Epithelial cell of prostate (primary cell): ENCODE measurements around the gene CTTN.

Experiments used
- DNase-seq: peaks from one replicate; pipeline ENCODE4 v3.0.0-alpha.2; 2011; ENCODE audit warnings: low read depth, low spot score
- H3K27ac ChIP-seq: fragments of 450-650 bp; 2 replicates; pipeline ENCODE4 v1.5.1; 2017; ENCODE audit warnings: mild to moderate bottlenecking

CTTN gene

DNA sequence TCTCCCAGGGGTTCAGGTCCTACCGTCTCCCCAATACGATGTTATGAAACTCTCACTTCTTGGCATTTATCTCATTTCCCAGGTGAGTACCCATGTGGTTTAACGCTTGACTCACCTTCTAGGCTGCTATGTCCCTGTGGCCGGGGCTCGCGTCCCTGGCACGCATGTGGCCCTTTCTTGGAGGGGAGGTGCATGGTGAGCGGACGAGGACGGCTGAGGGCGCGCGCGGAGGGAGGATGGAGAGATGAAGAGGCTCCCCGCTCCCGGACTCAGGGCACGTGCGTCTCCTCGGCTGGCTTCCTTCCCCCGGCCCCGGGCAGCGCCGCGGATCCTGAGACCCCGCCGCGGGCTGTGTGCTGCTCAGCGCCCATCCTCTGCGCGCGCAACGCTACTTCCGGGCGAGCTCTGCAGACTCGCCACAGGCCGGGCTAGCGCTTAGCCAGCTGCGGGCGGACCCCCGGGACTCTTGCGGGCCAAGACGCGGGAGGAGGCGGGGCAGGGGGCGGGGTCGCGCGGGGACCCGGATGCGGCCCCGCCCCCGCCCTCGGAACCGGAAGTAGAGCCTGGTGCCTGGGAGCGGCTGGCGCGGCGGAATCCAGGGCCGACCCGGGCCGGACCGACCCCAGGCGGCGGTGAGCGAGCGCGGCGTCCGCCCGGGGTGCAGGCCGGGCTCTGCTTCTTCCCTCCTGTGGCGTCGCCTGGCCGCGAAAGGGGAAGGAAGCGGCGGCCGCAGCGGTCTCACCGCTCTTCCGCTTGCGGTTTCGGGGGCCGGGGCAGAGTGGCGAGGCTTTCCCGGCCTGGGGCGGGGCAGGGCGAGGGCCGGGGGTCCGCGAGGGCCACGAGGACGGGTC, at the start of gene CTTN:
CTTN (plus strand) TSS at position 547 of the 851 bp plus-strand sequence. CDS start 8,769 bp downstream, outside the sequence.
- H3K27ac ChIP-seq = peak within 1 kb of the TSS; percentile 96
- DNase-seq = no peak

DNA sequence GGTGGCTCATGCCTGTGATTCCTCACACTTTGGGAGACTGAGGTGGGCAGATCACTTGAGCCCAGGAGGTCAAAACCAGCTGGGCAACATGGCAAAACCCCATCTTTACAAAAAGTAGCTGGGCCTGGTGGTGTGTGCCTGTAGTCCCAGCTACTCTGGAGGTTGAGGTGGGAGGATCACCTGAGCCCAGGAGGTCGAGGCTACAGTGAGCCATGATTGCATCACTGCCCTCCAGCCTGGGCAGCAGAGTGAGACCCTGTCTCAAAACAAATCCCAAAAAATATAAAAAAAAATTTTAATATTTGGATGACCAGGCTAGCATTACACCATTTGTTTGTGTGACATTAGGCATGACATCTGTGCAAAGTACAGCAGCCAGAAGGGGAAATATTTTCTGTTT, 49.7 kb upstream of the CTTN start:
- H3K27ac ChIP-seq = no peak overlapping the region

DNA sequence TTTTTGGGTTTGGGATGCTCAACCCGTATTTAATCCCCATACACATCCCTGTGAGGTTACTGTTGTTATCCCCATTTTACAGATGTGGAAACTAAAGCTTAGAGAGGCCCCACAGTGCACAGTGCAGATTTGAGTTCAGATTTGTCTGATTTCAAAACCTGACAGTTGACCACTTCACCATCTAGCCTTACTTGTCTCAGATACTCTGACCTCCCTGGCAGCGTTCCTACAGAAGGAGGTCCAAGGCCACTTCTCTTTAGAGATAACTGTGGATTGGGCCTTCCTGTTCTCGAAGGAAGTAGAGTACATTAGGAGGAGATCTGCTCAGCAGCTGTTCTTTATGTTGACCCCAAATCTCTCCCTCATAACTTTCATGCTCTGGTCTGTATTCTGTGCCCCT, 46.7 kb upstream of the CTTN start:
- H3K27ac ChIP-seq = no peak overlapping the region
- DNase-seq = no peak

More for the DNA sequence above, 49.7 kb upstream of the CTTN start:
- DNase-seq = no peak

DNA sequence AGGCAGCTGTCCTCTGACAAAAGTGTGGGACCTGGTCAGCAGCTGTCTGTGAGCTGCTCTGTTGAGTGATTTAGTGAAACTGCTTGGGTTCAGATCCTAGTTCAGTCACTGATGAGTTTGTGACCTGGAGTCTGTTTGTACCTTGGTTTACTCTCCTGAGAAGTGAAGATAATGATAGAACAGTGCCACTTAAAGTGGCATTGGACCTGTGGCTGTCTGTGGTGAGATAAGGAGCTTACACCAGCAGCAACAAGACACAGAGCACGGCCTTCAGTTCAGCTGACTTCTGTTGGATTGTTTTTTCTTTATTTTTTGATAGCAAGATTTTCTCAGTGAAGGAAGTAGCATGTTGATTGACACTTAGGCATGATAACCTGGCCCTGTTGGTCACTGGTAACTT, 46.2 kb upstream of the CTTN start:
- no peak overlapping the region for H3K27ac ChIP-seq
- DNase-seq = no peak

DNA sequence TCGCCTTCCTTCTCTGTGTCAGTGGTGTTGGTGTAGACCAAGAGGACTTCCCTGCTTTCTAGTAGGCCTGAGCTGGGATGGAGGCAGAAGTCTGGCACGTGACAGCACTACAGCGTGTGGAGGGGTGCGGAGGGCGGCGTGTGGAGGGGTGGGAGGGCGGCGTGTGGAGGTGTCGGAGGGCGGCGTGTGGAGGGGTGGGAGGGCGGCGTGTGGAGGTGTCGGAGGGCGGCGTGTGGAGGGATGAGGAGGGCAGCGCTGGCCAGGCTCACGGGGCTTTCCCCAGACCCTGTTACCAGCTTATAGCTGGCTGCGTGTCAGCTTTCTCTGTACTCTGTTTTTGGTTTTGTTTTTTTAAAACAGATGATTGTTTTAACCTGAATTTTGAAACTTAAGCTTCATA, 45.7 kb upstream of the CTTN start:
- no peak overlapping the region for H3K27ac ChIP-seq
- DNase-seq = no peak

DNA sequence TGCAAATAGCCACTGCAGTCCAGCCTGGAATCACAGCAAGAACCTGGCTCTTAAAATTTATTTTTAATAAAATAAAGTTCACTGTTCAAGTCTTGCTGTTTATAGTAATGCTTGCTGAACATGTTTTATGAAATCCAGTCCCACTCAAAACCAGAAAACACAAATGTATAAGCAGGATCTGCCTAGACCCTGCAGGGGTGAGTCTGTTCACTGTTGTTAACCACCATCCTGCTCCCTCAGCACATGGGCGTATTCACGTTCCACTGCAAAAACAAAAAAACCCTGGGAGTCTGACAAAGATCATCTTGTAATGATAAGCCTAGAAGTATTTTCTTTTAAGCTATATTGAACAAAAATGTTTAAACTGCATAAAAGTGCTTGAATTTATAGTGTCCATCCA, 45.0 kb upstream of the CTTN start:
- no peak for DNase-seq
- H3K27ac ChIP-seq = no peak overlapping the region

DNA sequence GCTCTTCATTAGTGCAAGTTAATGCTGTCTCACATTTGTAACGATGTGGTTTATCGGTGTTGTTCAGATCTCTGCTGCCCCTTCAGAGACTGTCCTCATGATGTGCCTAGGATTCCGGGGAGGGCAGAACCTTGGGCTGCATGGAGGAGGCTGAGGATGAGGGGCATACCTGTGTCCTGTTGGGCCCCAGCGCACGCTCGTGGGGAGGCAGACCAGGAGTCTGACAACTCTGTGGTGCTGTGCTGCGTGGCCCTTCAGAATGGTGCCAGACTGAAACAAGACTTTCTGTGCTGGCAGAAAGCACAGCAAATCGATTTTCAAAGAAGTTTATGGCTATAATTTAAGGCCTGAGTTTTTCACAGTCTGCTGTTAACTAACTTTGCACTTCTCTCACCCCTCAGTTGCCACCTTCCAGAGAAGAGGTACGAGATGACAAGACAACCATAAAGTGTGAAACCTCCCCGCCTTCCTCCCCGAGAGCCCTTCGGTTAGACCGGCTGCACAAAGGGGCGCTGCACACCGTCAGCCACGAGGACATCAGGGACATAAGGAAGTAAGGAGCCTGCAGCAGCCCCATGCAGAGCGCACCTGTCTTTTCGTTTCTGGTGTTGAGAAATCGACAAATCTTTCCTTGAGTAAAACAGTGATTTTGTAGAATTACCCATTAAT, 44.3 kb upstream of the CTTN start:
- H3K27ac ChIP-seq = no peak overlapping the region
- DNase-seq = no peak

DNA sequence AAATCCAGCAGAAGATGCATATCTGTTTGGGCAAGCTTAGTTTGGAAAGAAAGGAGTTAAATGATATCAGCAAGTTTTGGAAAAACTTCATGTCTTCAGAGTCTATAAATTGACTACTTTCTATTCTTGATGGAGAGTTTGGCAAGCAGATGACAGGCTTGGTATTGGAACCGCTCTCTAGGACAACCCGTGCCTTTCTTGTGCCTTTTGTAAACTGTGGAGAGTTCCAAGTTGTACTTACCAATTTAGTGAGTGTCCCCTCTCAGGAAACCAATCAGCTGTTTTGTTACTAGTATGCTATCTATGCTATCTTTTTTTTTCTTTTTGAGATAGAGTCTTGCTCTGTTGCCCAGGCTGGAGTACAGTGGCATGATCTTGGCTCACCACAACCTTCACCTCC, 43.7 kb upstream of the CTTN start:
- DNase-seq = no peak
- H3K27ac ChIP-seq = no peak overlapping the region

DNA sequence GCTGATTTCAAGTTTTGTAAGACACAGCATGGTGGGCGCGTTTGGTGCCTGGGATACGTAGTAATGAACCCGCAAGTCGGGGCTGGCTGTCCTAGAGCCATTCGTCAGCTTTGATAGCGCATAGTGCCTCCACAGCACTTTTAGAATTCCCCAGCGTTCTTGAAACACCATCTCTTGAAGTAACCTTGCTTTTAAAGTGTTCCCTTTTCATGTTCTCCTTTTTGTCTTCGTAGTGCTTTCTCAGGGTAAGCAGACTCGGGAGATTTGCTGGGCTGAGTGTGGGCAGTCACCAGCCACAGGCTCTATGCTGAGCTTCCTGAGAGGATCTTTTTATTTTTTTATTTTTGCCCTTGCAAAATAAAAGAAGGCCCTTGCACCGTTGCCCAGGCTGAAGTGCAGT, 39.6 kb upstream of the CTTN start:
- no peak for DNase-seq
- no peak overlapping the region for H3K27ac ChIP-seq

DNA sequence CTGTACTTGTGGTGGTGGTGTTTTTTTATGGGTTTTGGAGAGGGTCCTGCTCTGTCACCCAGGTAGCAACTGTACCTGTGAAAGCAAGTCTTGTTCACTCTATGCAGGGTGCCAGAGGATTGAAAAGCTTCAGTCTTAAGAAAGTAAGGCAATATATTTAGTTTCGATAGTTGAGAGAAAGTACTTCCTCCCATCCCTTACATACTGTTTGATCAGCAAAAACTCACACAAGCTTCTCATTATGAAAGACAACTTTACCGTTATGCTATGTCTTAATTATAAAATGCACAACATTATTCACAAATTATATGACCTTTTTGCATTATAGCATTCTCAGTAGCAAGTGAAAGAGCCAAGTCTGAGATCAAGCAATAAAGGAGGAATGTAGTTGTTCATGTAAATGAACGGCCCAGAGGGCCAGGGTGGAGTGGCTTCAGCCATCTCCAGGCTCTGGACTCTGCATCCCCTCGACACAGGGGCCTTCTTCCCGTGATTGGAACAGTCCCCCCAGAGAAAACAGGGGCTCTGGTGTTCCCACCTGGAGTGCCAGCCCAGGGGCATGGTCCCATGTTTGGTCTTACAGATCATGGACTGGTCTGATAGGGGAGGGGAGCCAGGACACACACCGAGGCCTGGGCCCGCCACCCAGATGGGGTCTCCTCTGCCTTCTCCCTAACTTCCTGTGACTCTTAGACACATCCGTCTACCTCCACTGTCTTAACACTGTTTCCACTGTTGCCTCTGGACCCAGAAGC, 38.7 kb upstream of the CTTN start:
- no peak overlapping the region for H3K27ac ChIP-seq
- no peak for DNase-seq

DNA sequence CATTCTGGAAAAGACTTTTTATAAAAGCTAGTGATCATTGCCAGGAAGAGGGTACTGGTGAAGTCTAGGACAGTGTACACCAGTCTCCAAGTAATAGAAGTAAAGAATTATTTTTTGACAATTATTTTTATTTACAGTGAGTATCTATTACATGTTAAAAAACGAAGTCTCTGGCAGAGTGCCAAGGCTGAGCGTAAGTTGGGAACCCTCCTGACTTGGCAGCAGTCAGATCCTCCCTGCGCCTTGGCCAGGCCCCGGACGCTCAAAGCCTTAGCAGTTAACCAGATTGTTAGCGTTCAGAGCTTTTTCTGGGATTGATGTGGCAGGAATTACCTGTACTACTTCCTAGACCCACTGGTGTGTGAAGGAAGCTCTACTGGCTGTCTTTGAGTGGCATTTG, 38.1 kb upstream of the CTTN start:
- DNase-seq = no peak
- no peak overlapping the region for H3K27ac ChIP-seq

DNA sequence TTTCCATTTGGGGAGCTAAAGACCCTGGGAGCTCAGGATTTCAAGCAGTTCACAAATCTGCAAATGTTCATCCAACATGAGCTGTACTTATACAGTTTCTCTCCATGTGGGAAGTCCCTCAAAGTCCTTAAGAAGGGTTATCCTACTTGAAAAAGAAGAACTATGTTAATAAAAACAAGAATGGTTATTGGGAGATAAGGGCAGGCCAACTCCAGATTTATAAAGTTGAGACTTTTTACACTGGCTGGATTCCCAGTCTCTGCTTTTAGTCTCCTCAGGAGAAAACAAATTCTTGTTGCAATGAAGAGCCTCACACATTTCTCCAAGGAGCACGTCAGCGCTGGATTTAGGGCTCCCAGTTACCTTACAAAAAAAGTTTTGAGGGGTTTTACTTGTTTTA, 34.2 kb upstream of the CTTN start:
- DNase-seq = no peak

DNA sequence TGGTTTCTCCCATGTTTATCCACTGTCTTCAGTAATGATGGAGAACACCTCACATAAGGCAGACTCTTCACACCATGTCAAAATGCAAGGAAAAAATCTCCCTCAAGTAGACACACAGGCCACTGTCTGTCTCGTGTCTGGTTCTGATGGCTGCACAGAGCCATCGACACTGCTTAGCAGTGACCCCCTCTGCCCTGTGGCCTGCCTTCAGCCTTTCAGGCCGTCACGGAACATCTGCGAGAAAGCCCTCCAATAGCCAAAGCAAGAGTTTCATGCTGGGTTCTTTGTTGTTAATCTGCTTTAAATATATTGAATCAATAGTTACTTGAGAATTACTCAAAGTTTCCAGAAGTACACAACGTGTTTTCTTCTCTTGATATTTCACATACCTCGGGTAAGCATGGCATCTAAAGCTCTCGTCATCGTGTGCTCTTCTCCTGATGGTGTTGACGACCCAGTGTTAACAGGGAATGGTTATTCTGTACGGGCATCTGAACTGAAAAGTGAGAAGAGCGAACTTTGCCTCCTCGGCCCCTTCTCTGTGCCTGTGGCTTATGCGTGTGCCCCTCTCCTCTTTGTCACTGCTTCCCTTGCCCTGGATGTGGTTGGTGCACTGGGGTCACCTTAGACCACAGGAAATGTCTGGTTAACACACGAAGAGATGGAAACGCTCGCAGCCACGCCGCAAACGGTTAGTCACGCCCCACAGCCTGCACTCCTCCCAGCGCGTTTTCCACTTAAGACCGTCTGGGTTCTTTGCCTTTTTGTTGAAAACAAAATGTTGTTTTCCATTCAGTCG, 33.4 kb upstream of the CTTN start:
- no peak overlapping the region for H3K27ac ChIP-seq
- no peak for DNase-seq

More for the DNA sequence above, 34.2 kb upstream of the CTTN start:
- H3K27ac ChIP-seq = no peak overlapping the region

DNA sequence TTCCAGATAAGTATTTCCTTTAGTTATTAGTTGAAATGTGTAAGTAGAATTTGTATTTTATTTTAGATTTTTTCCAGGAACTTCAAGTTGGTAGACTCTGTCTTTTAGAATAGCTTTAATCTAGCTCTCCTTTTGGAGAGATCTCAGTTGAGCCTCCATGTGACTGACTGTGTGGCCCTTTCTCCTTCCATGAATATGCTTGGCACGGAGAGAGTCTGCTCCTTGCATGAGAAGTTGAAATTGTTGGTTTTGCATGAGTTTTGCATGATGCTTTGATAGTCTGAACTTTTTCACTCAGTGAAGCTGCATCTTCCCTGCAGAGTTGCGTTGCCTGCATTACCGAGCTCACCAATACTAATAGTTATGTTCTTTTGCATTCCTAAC, 32.8 kb upstream of the CTTN start:
- H3K27ac ChIP-seq = no peak overlapping the region
- DNase-seq = no peak

DNA sequence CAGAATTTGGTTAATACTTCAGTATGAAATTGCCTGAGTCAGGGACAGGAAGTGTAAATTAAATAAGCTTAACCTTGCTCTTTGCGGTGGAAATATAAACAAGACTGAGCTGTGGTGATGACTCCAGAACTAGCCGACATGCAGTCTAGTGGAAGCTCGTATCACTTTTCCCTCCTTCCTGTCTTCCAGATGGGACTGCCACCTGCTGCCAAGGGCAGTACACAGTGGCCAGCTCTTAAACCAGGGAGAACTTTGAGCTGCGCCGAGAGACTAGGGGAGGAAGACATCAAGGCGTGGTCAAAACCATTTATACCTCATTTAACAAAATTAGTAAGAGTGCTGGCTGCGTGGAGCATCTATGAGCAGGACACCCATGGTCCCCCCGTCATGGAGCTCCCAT, 31.3 kb upstream of the CTTN start:
- DNase-seq = no peak
- H3K27ac ChIP-seq = no peak overlapping the region

DNA sequence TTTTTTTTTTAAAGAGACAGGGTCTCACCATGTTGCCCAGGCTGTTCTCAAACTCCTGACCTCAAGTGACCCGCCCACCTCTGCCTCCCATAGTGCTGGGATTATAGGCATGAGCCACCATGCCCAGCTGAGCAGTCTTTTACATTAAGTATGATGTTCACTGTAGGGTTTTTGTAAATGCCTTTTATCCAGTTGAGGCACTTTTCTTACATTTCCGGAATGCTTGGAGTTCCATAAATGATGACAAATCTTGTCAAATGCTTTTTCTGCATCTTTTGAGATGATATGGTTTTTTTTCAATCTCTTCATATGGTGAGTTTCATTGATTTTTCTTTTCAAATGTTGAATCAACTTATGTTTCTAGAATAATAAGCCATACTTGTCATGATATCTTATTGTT, 29.4 kb upstream of the CTTN start:
- DNase-seq = no peak
- no peak overlapping the region for H3K27ac ChIP-seq

DNA sequence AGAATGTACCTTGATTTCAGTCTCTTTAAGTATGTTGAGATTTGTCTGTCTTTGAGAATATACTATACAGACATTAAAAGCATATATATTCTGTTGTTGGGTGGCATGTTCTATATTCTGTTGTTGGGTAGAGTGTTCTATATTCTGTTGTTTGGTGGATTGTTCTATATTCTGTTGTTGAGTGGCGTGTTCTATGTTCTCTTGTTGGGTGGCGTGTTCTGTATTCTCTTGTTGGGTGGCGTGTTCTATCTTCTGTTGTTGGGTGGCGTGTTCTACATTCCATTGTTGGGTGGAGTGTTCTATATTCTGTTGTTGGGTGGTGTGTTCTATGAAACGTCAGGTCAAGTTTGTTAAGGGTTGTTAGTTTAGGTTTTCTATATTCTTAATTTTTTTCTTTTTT, 27.1 kb upstream of the CTTN start:
- no peak overlapping the region for H3K27ac ChIP-seq
- no peak for DNase-seq

DNA sequence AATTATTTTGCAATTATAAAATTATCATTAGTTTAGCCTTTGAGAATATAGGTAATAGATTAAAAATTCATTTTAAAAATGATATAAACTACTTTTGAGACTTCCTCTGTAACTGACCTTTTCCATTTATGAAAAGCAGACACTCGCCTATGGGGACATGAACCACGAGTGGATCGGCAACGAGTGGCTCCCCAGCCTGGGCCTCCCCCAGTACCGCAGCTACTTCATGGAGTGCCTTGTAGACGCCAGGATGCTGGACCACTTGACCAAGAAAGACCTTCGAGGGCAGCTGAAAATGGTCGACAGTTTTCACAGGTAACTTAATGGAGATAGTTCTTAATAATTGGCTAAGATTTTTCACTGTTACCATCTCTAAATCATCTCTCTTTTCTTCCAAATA, 26.3 kb upstream of the CTTN start:
- DNase-seq = no peak
- H3K27ac ChIP-seq = no peak overlapping the region

DNA sequence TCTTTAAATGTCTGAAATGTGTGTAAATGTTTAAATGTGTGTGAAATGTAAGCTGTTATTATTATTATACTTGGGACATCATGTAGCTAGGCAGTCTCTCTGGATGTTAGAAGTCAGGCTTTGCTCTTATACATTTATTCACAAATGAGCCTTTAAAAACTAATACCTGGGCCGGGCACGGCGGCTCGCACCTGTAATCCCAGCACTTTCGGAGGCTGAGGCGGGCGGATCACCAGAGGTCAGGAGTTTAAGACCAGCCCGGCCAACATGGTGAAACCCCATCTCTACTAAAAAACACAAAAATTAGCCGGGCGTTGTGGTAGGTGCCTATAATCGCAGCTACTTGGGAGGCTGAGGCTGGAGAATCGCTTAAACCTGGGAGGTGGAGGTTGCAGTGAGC, 21.7 kb upstream of the CTTN start:
- H3K27ac ChIP-seq = no peak overlapping the region

DNA sequence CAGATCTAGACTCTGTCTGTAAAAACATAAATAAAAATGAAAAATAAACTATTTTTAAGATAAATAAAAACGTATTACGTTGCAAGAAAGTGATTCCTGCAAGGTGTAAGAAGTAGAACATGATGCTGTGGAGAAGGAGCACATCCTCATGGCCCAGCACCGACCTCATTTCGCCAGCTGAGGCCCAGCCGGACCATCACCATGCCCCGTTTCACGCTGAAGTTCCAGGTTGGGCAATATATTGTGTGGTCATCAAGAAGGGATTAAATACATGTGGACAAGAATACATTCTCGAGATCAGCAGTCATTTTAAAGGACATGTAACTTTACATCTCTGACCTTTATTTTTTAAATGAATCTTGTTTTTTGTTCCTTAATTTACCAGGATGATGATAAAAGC, 20.7 kb upstream of the CTTN start:
- H3K27ac ChIP-seq = no peak overlapping the region
- DNase-seq = no peak

More for the DNA sequence above, 21.7 kb upstream of the CTTN start:
- no peak for DNase-seq
